ENCODE data around the gene TTL.
"Not testable (repeated sequence)": the region's sequence is repeated elsewhere in the genome, so short reads cannot be mapped to it uniquely, and the experiment has no call there.

Gene TTL

GRCh38 chr2:112476434-112476833 is 5.5 kb upstream of the TTL start:
- no peak for DNase-seq

- no peak for DNase-seq
Observed at GRCh38 chr2:112480530-112481049, 1.4 kb upstream of the TTL start.

- peak; percentile 77 for DNase-seq
Observed at GRCh38 chr2:112481050-112481527, 867 bp upstream of the TTL start.

GRCh38 chr2:112482309-112483041 is 519 bp downstream of the TTL start:
- peak; percentile 33 for DNase-seq

- DNase-seq, result peak; percentile 39
Observed at GRCh38 chr2:112483042-112483473, 1.1 kb downstream of the TTL start.

- no peak for DNase-seq
Observed at GRCh38 chr2:112483831-112484230, 1.9 kb downstream of the TTL start.

- no peak for DNase-seq
Observed at GRCh38 chr2:112485849-112486248, 3.9 kb downstream of the TTL start.

- no peak for DNase-seq
Observed at GRCh38 chr2:112486895-112487294, 4.9 kb downstream of the TTL start.

- DNase-seq, result no peak
Observed at GRCh38 chr2:112487444-112487961, 5.5 kb downstream of the TTL start.

- DNase-seq, result no peak
Observed at GRCh38 chr2:112488201-112488600, 6.2 kb downstream of the TTL start.

- DNase-seq, result no peak
Observed at GRCh38 chr2:112491946-112492345, 10.0 kb downstream of the TTL start.

GRCh38 chr2:112493048-112493447 is 11.1 kb downstream of the TTL start:
- no peak for DNase-seq

GRCh38 chr2:112493858-112494648 is 12.1 kb downstream of the TTL start:
- peak; percentile 72 for DNase-seq

GRCh38 chr2:112494828-112495227 is 12.9 kb downstream of the TTL start:
- no peak for DNase-seq

GRCh38 chr2:112495878-112496277 is 13.9 kb downstream of the TTL start:
- not testable (repeated sequence) for DNase-seq

- peak; percentile 42 for DNase-seq
Observed at GRCh38 chr2:112500850-112501484, 19.0 kb downstream of the TTL start.

GRCh38 chr2:112509239-112509998 is 27.5 kb downstream of the TTL start:
- not testable (repeated sequence) for DNase-seq

- no peak for DNase-seq
Observed at GRCh38 chr2:112516801-112517200, 34.8 kb downstream of the TTL start.

GRCh38 chr2:112518807-112519206 is 36.9 kb downstream of the TTL start:
- no peak for DNase-seq

GRCh38 chr2:112519506-112519905 is 37.5 kb downstream of the TTL start:
- no peak for DNase-seq

GRCh38 chr2:112520234-112520783 is 38.4 kb downstream of the TTL start:
- no peak for DNase-seq

GRCh38 chr2:112523291-112523777 is 41.4 kb downstream of the TTL start:
- DNase-seq, result no peak

Measured in fibroblast of skin of right quadriceps (primary cell).